Liver (tissue), 3 donors: Measurements from ENCODE around the gene ECE1.

ENCODE experiments used
- ATF3 ChIP-seq: IDR thresholded peaks from 2 replicates; pipeline ENCODE4 v1.6.1; 2016; ENCODE audit warnings: antibody characterized with exemption
- CTCF ChIP-seq: fragments of 150-350 bp; IDR thresholded peaks from 2 replicates; pipeline ENCODE4 v1.5.1; 2017; ENCODE audit warnings: improper control_type of control experiment, low read depth, low read length; ENCODE audit not compliant: missing input control
- EGR1 ChIP-seq, 2 donors: IDR thresholded peaks; 2 replicates each; pipeline ENCODE4 v1.6.1; 2016 to 2018; ENCODE audit warnings: antibody characterized with exemption in 2 of 2, low read depth in 2 of 2
- GABPA ChIP-seq, 2 donors: IDR thresholded peaks in 1 of 2; conservative IDR thresholded peaks in 1 of 2; 2 replicates each; pipeline ENCODE4 v1.6.1; 2016; ENCODE audit warnings: antibody characterized with exemption in 2 of 2, mild to moderate bottlenecking in 1 of 2, moderate library complexity in 1 of 2
- MAX ChIP-seq: IDR thresholded peaks from 2 replicates; pipeline ENCODE4 v1.6.1; 2016; ENCODE audit warnings: antibody characterized with exemption
- REST ChIP-seq: IDR thresholded peaks from 2 replicates; pipeline ENCODE4 v1.6.1; 2016; ENCODE audit warnings: antibody characterized with exemption, mild to moderate bottlenecking
- YY1 ChIP-seq: IDR thresholded peaks from 2 replicates; pipeline ENCODE4 v1.6.1; 2016; ENCODE audit warnings: antibody characterized with exemption, mild to moderate bottlenecking
- donor health status: healthy.
- donor health status: healthy.

GRCh38 chr1:21262293-21263051 lies 27.8 kb downstream of the ECE1 start:
- TF ChIP-seq CTCF, result no peak
- TF ChIP-seq YY1, result no peak
- TF ChIP-seq MAX, result no peak
- TF ChIP-seq REST, result no peak
- no peak for TF ChIP-seq ATF3
- no peak for TF ChIP-seq EGR1 (IDR thresholded peaks at IDR 0.05; ENCODE audit: low read depth in 2 of 2)
- TF ChIP-seq GABPA (IDR thresholded peaks at IDR 0.05 in 1 of 2, conservative IDR thresholded peaks at IDR 0.05 in 1 of 2), result no peak
